ENCODE results near the gene TATDN2. TPM values are rescaled to one million over a fixed set of nuclear protein-coding genes. Genes with fewer than 3 reads are reported as not detected.

TATDN2 gene
- polyA plus RNA-seq, 2 of the 4 experiments (the other 2 are of a cell fraction) = 22.4 to 34.9 TPM

- ChIA-PET CTCF (interaction anchor here (1.2 to 4.7 kb wide), 6 partner anchors 9 to 266 kb away, joined by 3 to 25 read pairs (median 6); no protein-coding TSS in a partner anchor), POLR2A (no interaction called here)
- DNase-seq (ENCODE audit: low read depth in 1 of 2, low spot score in 1 of 2) (no peak), ATAC-seq (no peak; a peak in 1 of 6 replicates), FAIRE-seq (no peak)
- TF ChIP-seq HDAC2 (IDR thresholded peaks at IDR 0.05) (no peak), HOXB13 (CRISPR knock-in tag; IDR thresholded peaks at IDR 0.05; ENCODE audit: low read depth) (no peak), HOXB5 (CRISPR knock-in tag; IDR thresholded peaks at IDR 0.05) (no peak), RARB (CRISPR knock-in tag; IDR thresholded peaks at IDR 0.05) (no peak), SREBF2 (IDR thresholded peaks at IDR 0.05) (no peak), NFE2L2 (conservative IDR thresholded peaks at IDR 0.05; ENCODE audit: low read length) (no peak), ZFP36 (IDR thresholded peaks at IDR 0.05; ENCODE audit: borderline replicate concordance, partially characterized antibody) (no peak), CHD4 (IDR thresholded peaks at IDR 0.05; ENCODE audit: borderline replicate concordance) (no peak), RNF2 (IDR thresholded peaks at IDR 0.05; ENCODE audit: borderline replicate concordance, low read depth) (no peak), TFCP2L1 (CRISPR knock-in tag; IDR thresholded peaks at IDR 0.05) (no peak), ZNF302 (CRISPR knock-in tag; IDR thresholded peaks at IDR 0.05) (no peak), EP300 (IDR thresholded peaks at IDR 0.05) (no peak), EHMT2 (IDR thresholded peaks at IDR 0.05; ENCODE audit: low read depth) (no peak), POLR2AphosphoS2 (conservative IDR thresholded peaks at IDR 0.05; ENCODE audit: low read length) (no peak), MYC (IDR thresholded peaks at IDR 0.05; ENCODE audit: borderline replicate concordance, low read length) (no peak), ELK1 (IDR thresholded peaks at IDR 0.05; ENCODE audit: low read depth, low read length) (no peak), CHD2 (IDR thresholded peaks at IDR 0.05; ENCODE audit: low read length, partially characterized antibody) (no peak), TP53 (CRISPR knock-in tag; IDR thresholded peaks at IDR 0.05) (no peak)
- TF ChIP-seq, protein P1, sequence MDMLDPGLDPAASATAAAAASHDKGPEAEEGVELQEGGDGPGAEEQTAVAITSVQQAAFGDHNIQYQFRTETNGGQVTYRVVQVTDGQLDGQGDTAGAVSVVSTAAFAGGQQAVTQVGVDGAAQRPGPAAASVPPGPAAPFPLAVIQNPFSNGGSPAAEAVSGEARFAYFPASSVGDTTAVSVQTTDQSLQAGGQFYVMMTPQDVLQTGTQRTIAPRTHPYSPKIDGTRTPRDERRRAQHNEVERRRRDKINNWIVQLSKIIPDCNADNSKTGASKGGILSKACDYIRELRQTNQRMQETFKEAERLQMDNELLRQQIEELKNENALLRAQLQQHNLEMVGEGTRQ (IDR thresholded peaks at IDR 0.05) = no peak
- 92% methylated on average over 8 of the region's 8 CpGs for WGBS (ENCODE audit: missing lambda C conversion rate)
- H3K9me3 ChIP-seq = no peaks in the 10 kb centered on the region
- H3K27ac ChIP-seq = 0 out of 6 replicates have a peak overlapping the region, but pooled peaks of 1 of the 2 experiments have one; percentile 7
- H3K4me1 ChIP-seq = peaks cover 4% of the 10 kb centered on the region; the same call in 1 of the 3 replicates
- H3K4me2 ChIP-seq = no peak overlapping the region
- H3K4me3 ChIP-seq = no peak overlapping the region
These were observed 56.6 kb downstream of the TATDN2 start for GRCh38 chr3:10304905-10305304.

DNA sequence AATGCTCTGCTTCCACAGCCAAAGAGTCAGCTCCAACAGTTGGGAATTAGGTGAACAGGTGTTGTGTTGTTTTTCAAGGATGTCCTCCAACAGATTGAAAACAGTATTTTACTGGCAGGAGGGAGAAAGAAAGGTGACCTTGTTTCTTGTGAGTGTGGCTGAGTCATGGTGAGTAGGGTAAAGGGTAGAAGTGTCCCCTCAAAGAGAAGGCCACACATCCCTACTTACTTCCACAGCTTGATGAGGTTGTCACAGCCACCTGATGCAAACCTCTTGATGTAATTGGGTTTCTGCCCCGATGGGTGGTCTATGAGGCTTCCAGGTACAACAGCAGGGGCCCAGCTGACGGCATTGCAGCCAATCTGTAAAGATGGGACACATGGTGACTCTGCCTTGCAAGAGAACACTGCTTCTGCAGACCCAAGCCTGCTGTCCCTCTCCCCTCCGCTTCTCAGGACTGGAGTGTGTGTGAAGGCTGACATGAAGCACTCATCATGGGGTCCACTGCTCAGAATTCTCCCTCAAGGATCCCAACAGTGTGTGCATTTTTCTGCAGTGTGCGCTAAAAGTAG, 57.2 kb downstream of the TATDN2 start:
- no peak overlapping the region for H3K4me2 ChIP-seq
- H3K9me3 ChIP-seq = no peaks in the 10 kb centered on the region
- no peak overlapping the region for H3K4me3 ChIP-seq
- 95% methylated on average over 4 of the region's 4 CpGs for WGBS (ENCODE audit: missing lambda C conversion rate)
- DNase-seq (ENCODE audit: low read depth in 1 of 2, low spot score in 1 of 2) (no peak), FAIRE-seq (no peak), ATAC-seq (no peak)
- ChIA-PET CTCF (interaction anchor here (0.9 to 4.7 kb wide), 6 partner anchors 9 to 266 kb away, joined by 3 to 25 read pairs (median 6); no protein-coding TSS in a partner anchor), POLR2A (no interaction called here)
- TF ChIP-seq RFX5 (IDR thresholded peaks at IDR 0.05) (no peak), ELK1 (IDR thresholded peaks at IDR 0.05; ENCODE audit: low read depth, low read length) (no peak), RCOR1 (IDR thresholded peaks at IDR 0.05; ENCODE audit: low read depth, low read length) (no peak), POLR2AphosphoS2 (conservative IDR thresholded peaks at IDR 0.05; ENCODE audit: low read length) (0 out of 2 replicates have a peak, but pooled peaks have one; percentile 9), CTCF (IDR thresholded peaks at IDR 0.05) (no peak), BHLHE40 (IDR thresholded peaks at IDR 0.05; ENCODE audit: low read depth, low read length) (no peak)
- TF ChIP-seq, protein P2, sequence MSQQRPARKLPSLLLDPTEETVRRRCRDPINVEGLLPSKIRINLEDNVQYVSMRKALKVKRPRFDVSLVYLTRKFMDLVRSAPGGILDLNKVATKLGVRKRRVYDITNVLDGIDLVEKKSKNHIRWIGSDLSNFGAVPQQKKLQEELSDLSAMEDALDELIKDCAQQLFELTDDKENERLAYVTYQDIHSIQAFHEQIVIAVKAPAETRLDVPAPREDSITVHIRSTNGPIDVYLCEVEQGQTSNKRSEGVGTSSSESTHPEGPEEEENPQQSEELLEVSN (IDR thresholded peaks at IDR 0.05; ENCODE audit: borderline replicate concordance, low read depth) = no peak
- TF ChIP-seq, protein P3, sequence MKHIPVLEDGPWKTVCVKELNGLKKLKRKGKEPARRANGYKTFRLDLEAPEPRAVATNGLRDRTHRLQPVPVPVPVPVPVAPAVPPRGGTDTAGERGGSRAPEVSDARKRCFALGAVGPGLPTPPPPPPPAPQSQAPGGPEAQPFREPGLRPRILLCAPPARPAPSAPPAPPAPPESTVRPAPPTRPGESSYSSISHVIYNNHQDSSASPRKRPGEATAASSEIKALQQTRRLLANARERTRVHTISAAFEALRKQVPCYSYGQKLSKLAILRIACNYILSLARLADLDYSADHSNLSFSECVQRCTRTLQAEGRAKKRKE (CRISPR knock-in tag; IDR thresholded peaks at IDR 0.05; ENCODE audit: low read depth) = no peak
- 0 out of 6 replicates have a peak overlapping the region, but pooled peaks of 1 of the 2 experiments have one; percentile 7 for H3K27ac ChIP-seq
- H3K4me1 ChIP-seq = peaks cover 4% of the 10 kb centered on the region; the same call in 1 of the 3 replicates
